ENCODE data around the gene CRYZL1.

- TF ChIP-seq, protein P1, sequence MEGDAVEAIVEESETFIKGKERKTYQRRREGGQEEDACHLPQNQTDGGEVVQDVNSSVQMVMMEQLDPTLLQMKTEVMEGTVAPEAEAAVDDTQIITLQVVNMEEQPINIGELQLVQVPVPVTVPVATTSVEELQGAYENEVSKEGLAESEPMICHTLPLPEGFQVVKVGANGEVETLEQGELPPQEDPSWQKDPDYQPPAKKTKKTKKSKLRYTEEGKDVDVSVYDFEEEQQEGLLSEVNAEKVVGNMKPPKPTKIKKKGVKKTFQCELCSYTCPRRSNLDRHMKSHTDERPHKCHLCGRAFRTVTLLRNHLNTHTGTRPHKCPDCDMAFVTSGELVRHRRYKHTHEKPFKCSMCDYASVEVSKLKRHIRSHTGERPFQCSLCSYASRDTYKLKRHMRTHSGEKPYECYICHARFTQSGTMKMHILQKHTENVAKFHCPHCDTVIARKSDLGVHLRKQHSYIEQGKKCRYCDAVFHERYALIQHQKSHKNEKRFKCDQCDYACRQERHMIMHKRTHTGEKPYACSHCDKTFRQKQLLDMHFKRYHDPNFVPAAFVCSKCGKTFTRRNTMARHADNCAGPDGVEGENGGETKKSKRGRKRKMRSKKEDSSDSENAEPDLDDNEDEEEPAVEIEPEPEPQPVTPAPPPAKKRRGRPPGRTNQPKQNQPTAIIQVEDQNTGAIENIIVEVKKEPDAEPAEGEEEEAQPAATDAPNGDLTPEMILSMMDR (IDR thresholded peaks at IDR 0.05): no peak
- TF ChIP-seq POLR2A (IDR thresholded peaks at IDR 0.05): no peak
Observed at GRCh38 chr21:33568448-33568847, 73.1 kb downstream of the CRYZL1 start.

Measured in gastroesophageal sphincter (tissue), 3 donors.